ENCODE data around the gene SMTN. TPM values are rescaled to one million over a fixed set of nuclear protein-coding genes. Genes with fewer than 3 reads are reported as not detected.

The SMTN gene
- total RNA-seq, 1 donor from 2014 or later, result 736 TPM

GRCh38 chr22:31137721-31138120 lies 56.6 kb downstream of the SMTN start:
- no peak for TF ChIP-seq CTCF (IDR thresholded peaks at IDR 0.05; ENCODE audit: unreplicated experiment)
- H3K27ac Mint-ChIP-seq (ENCODE audit: unreplicated experiment), result no peak overlapping the region
- no peaks in the 10 kb centered on the region for H3K9me3 Mint-ChIP-seq (ENCODE audit: unreplicated experiment)
- no peak overlapping the region for H3K4me3 Mint-ChIP-seq (ENCODE audit: unreplicated experiment)
- H3K27me3 Mint-ChIP-seq (ENCODE audit: unreplicated experiment), result peaks cover 5% of the 10 kb centered on the region
- DNase-seq (ENCODE audit: low spot score), result no peak
- H3K36me3 Mint-ChIP-seq (ENCODE audit: low read depth, unreplicated experiment), result peaks cover 4% of the 10 kb centered on the region
- peaks cover 5% of the 10 kb centered on the region for H3K4me1 Mint-ChIP-seq (ENCODE audit: unreplicated experiment)

- no peak overlapping the region for H3K4me3 Mint-ChIP-seq (ENCODE audit: unreplicated experiment)
- peaks cover 5% of the 10 kb centered on the region for H3K27me3 Mint-ChIP-seq (ENCODE audit: unreplicated experiment)
Observed at GRCh38 chr22:31138126-31138525, 57.0 kb downstream of the SMTN start.

GRCh38 chr22:31139066-31139465 lies 57.9 kb downstream of the SMTN start:
- Mint-ChIP-seq H3K4me3 (ENCODE audit: unreplicated experiment) (no peak overlapping the region), H3K36me3 (ENCODE audit: low read depth, unreplicated experiment) (peaks cover 8% of the 10 kb centered on the region), H3K4me1 (ENCODE audit: unreplicated experiment) (peaks cover 5% of the 10 kb centered on the region), H3K9me3 (ENCODE audit: unreplicated experiment) (no peaks in the 10 kb centered on the region), H3K27ac (ENCODE audit: unreplicated experiment) (no peak overlapping the region), H3K27me3 (ENCODE audit: unreplicated experiment) (peaks cover 9% of the 10 kb centered on the region)
- no peak for TF ChIP-seq CTCF (IDR thresholded peaks at IDR 0.05; ENCODE audit: unreplicated experiment)
- DNase-seq (ENCODE audit: low spot score), result no peak

More at GRCh38 chr22:31138126-31138525, 57.0 kb downstream of the SMTN start:
- peaks cover 6% of the 10 kb centered on the region for H3K36me3 Mint-ChIP-seq (ENCODE audit: low read depth, unreplicated experiment)
- H3K27ac Mint-ChIP-seq (ENCODE audit: unreplicated experiment), result no peak overlapping the region
- no peaks in the 10 kb centered on the region for H3K9me3 Mint-ChIP-seq (ENCODE audit: unreplicated experiment)
- no peak for TF ChIP-seq CTCF (IDR thresholded peaks at IDR 0.05; ENCODE audit: unreplicated experiment)
- peaks cover 5% of the 10 kb centered on the region for H3K4me1 Mint-ChIP-seq (ENCODE audit: unreplicated experiment)
- DNase-seq (ENCODE audit: low spot score), result no peak

GRCh38 chr22:31139866-31140716 lies 59.0 kb downstream of the SMTN start, which contains the start of gene PLA2G3:
PLA2G3 (minus strand) TSS chr22:31140508; CDS start chr22:31140354, 154 bp downstream.
- Mint-ChIP-seq H3K36me3 (ENCODE audit: low read depth, unreplicated experiment) (peaks cover 8% of the 10 kb centered on the region), H3K9me3 (ENCODE audit: unreplicated experiment) (no peaks in the 10 kb centered on the region), H3K27ac (ENCODE audit: unreplicated experiment) (no peak within 1 kb of the TSS), H3K4me3 (ENCODE audit: unreplicated experiment) (peak within 1 kb of the TSS; percentile 65), H3K4me1 (ENCODE audit: unreplicated experiment) (peaks cover 5% of the 10 kb centered on the region), H3K27me3 (ENCODE audit: unreplicated experiment) (peaks cover 9% of the 10 kb centered on the region)
- no peak for TF ChIP-seq CTCF (IDR thresholded peaks at IDR 0.05; ENCODE audit: unreplicated experiment)
- peak; percentile 65 for DNase-seq (ENCODE audit: low spot score)

- peaks cover 8% of the 10 kb centered on the region for H3K36me3 Mint-ChIP-seq (ENCODE audit: low read depth, unreplicated experiment)
- peaks cover 9% of the 10 kb centered on the region for H3K27me3 Mint-ChIP-seq (ENCODE audit: unreplicated experiment)
- DNase-seq (ENCODE audit: low spot score), result no peak
- no peak for TF ChIP-seq CTCF (IDR thresholded peaks at IDR 0.05; ENCODE audit: unreplicated experiment)
- H3K4me1 Mint-ChIP-seq (ENCODE audit: unreplicated experiment), result peaks cover 5% of the 10 kb centered on the region
- H3K4me3 Mint-ChIP-seq (ENCODE audit: unreplicated experiment), result no peak overlapping the region
- no peak overlapping the region for H3K27ac Mint-ChIP-seq (ENCODE audit: unreplicated experiment)
- H3K9me3 Mint-ChIP-seq (ENCODE audit: unreplicated experiment), result no peaks in the 10 kb centered on the region
Observed at GRCh38 chr22:31140746-31141145, 59.6 kb downstream of the SMTN start.
